IMR-90 (cell line): ENCODE measurements around the gene INSR. TPM values are rescaled to one million over a fixed set of nuclear protein-coding genes. Genes with fewer than 3 reads are reported as not detected.

ENCODE experiments used
- ATAC-seq: fragments of 200-7000 bp; cut with Tn5 transposase; 2 replicates; pipeline ENCODE4 v1.9.1; 2020; ENCODE audit warnings: low read depth, mild to moderate bottlenecking, moderate library complexity
- BruUV-seq: library from RNA; stranded (reverse); fragments of 400-500 nt; replicated peaks from 2 replicates; lab custom pipeline; 2021; lab: Mats Ljungman, UMichigan
- CTCF ChIA-PET: fragments of 300-600 bp; formaldehyde crosslinking; extraction: SDS; loops from one replicate; lab custom pipeline; 2021; ENCODE audit warnings: antibody characterized with exemption; lab: Yijun Ruan, JAX
- POLR2A ChIA-PET: fragments of 300-600 bp; sonication (Branson Sonifier 250); formaldehyde crosslinking; loops from one replicate; lab custom pipeline; 2022; ENCODE audit warnings: antibody characterized with exemption; ENCODE audit not compliant: unreplicated experiment; lab: Charles Lee
- DNase-seq: peaks from one replicate; pipeline ENCODE4 v3.0.0; 2013
- H2AFZ ChIP-seq: replicated peaks from 2 replicates; pipeline ENCODE3; 2013; ENCODE audit warnings: low read length, mild to moderate bottlenecking; ENCODE audit not compliant: poor library complexity
- H2AK5ac ChIP-seq: 2 replicates; pipeline ENCODE4 v1.6.1; 2013; ENCODE audit warnings: low read depth, low read length, inconsistent platforms
- H2AK9ac ChIP-seq: replicated peaks from 2 replicates; pipeline ENCODE3; 2013; ENCODE audit warnings: mild to moderate bottlenecking, low read depth, low read length, moderate library complexity; ENCODE audit not compliant: poor library complexity
- H2BK120ac ChIP-seq: 2 replicates; pipeline ENCODE4 v1.6.1; 2013; ENCODE audit warnings: low read depth, low read length, inconsistent platforms
- H2BK15ac ChIP-seq: 3 replicates; pipeline ENCODE4 v1.6.1; 2013; ENCODE audit warnings: low read depth, low read length, inconsistent platforms
- H2BK20ac ChIP-seq: 2 replicates; pipeline ENCODE4 v1.6.1; 2013; ENCODE audit warnings: low read depth, mild to moderate bottlenecking, inconsistent platforms, low read length, moderate library complexity
- H2BK5ac ChIP-seq: 2 replicates; pipeline ENCODE4 v1.6.1; 2013; ENCODE audit warnings: mild to moderate bottlenecking, low read depth, low read length, inconsistent platforms; ENCODE audit not compliant: poor library complexity, severe bottlenecking
- H3K14ac ChIP-seq: replicated peaks from 2 replicates; pipeline ENCODE4 v1.6.1; 2013; ENCODE audit warnings: low read depth, low read length, inconsistent platforms
- H3K18ac ChIP-seq: 2 replicates; pipeline ENCODE4 v1.6.1; 2013; ENCODE audit warnings: low read depth, low read length, control low read depth
- H3K23ac ChIP-seq: 2 replicates; pipeline ENCODE4 v1.6.1; 2013; ENCODE audit warnings: low read depth, low read length, inconsistent platforms
- H3K27ac ChIP-seq: 2 replicates; pipeline ENCODE4 v1.5.1; 2013; ENCODE audit warnings: mild to moderate bottlenecking, control low read depth, low read length; ENCODE audit not compliant: insufficient read depth
- H3K27me3 ChIP-seq: 2 replicates; pipeline ENCODE4 v1.6.1; 2013; ENCODE audit warnings: low read length; ENCODE audit not compliant: control insufficient read depth, insufficient read depth
- H3K36me3 ChIP-seq: 2 replicates; pipeline ENCODE4 v1.6.1; 2013; ENCODE audit warnings: low read length, mixed read lengths; ENCODE audit not compliant: control insufficient read depth, insufficient read depth
- H3K4ac ChIP-seq: 2 replicates; pipeline ENCODE4 v1.6.1; 2013; ENCODE audit warnings: low read depth, low read length, inconsistent platforms
- H3K4me1 ChIP-seq: 2 replicates; pipeline ENCODE4 v1.6.1; 2013; ENCODE audit warnings: low read length, mixed read lengths; ENCODE audit not compliant: control insufficient read depth, insufficient read depth
- H3K4me2 ChIP-seq: 2 replicates; pipeline ENCODE4 v1.6.1; 2013; ENCODE audit warnings: low read depth, mild to moderate bottlenecking, control low read depth, low read length, moderate library complexity
- H3K4me3 ChIP-seq: 2 replicates; pipeline ENCODE4 v1.5.1; 2013; ENCODE audit warnings: low read depth, mild to moderate bottlenecking, control low read depth, low read length, moderate library complexity; ENCODE audit not compliant: insufficient read depth
- H3K56ac ChIP-seq: 2 replicates; pipeline ENCODE4 v1.6.1; 2013; ENCODE audit warnings: low read length, inconsistent platforms; ENCODE audit not compliant: insufficient read depth; ENCODE audit errors: extremely low read depth
- H3K79me1 ChIP-seq, 2 experiments: 2 replicates each; pipeline ENCODE4 v1.6.1; 2013; ENCODE audit warnings: low read length in 2 of 2, inconsistent platforms in 1 of 2, low read depth in 1 of 2
- H3K9ac ChIP-seq: 2 replicates; pipeline ENCODE4 v1.6.1; 2013; ENCODE audit warnings: low read depth, low read length, control low read depth
- H3K9me1 ChIP-seq: 2 replicates; pipeline ENCODE4 v1.6.1; 2013; ENCODE audit warnings: low read length, inconsistent platforms; ENCODE audit not compliant: insufficient read depth
- H3K9me3 ChIP-seq: 2 replicates; pipeline ENCODE4 v1.6.1; 2013; ENCODE audit warnings: low read length; ENCODE audit not compliant: control insufficient read depth, insufficient read depth
- H4K20me1 ChIP-seq: 2 replicates; pipeline ENCODE4 v1.6.1; 2013; ENCODE audit warnings: low read length, inconsistent platforms; ENCODE audit not compliant: insufficient read depth
- H4K5ac ChIP-seq: 2 replicates; pipeline ENCODE4 v1.6.1; 2013; ENCODE audit warnings: mild to moderate bottlenecking, low read depth, low read length, control low read depth
- H4K8ac ChIP-seq, 2 experiments: 2 replicates each; pipeline ENCODE4 v1.6.1; 2013; ENCODE audit warnings: low read depth in 2 of 2, low read length in 2 of 2, control low read depth in 1 of 2, inconsistent platforms in 1 of 2
- H4K91ac ChIP-seq: 2 replicates; pipeline ENCODE4 v1.6.1; 2013; ENCODE audit warnings: low read depth, low read length, inconsistent platforms; ENCODE audit not compliant: insufficient read depth
- BHLHE40 ChIP-seq: fragments of 150-350 bp; IDR thresholded peaks from 2 replicates; pipeline ENCODE4 v1.6.1; 2016; ENCODE audit warnings: mild to moderate bottlenecking, low read depth, low read length
- CEBPB ChIP-seq: IDR thresholded peaks from 2 replicates; pipeline ENCODE4 v1.6.1; 2012; ENCODE audit warnings: low read depth, low read length, improper control_type of control experiment
- CHD1 ChIP-seq: IDR thresholded peaks from 2 replicates; pipeline ENCODE4 v1.6.1; 2012; ENCODE audit warnings: low read depth, low read length, improper control_type of control experiment
- FOS ChIP-seq: fragments of 150-350 bp; IDR thresholded peaks from 2 replicates; pipeline ENCODE4 v1.6.1; 2016; ENCODE audit warnings: low read depth, low read length
- MAFK ChIP-seq: IDR thresholded peaks from 2 replicates; pipeline ENCODE4 v1.6.1; 2012; ENCODE audit warnings: low read depth, low read length, improper control_type of control experiment
- MAZ ChIP-seq: IDR thresholded peaks from 2 replicates; pipeline ENCODE4 v1.6.1; 2012; ENCODE audit warnings: low read depth, mild to moderate bottlenecking, low read length, improper control_type of control experiment, moderate library complexity, borderline replicate concordance
- MXI1 ChIP-seq: IDR thresholded peaks from 2 replicates; pipeline ENCODE4 v1.6.1; 2012; ENCODE audit warnings: low read depth, mild to moderate bottlenecking, low read length, moderate library complexity, borderline replicate concordance
- NFE2L2 ChIP-seq: fragments of 150-350 bp; IDR thresholded peaks from 2 replicates; pipeline ENCODE4 v1.6.1; 2016; ENCODE audit warnings: low read depth, mild to moderate bottlenecking, low read length
- POLR2A ChIP-seq: IDR thresholded peaks from 2 replicates; pipeline ENCODE4 v1.6.1; 2012; ENCODE audit warnings: mild to moderate bottlenecking, low read depth, low read length
- RAD21 ChIP-seq: IDR thresholded peaks from 2 replicates; pipeline ENCODE4 v1.6.1; 2012; ENCODE audit warnings: low read length, improper control_type of control experiment
- RCOR1 ChIP-seq: IDR thresholded peaks from 2 replicates; pipeline ENCODE4 v1.6.1; 2012; ENCODE audit warnings: mild to moderate bottlenecking, low read length, improper control_type of control experiment; ENCODE audit not compliant: insufficient replicate concordance
- RFX5 ChIP-seq: IDR thresholded peaks from 2 replicates; pipeline ENCODE4 v1.8.0; 2012; ENCODE audit warnings: low read depth, mild to moderate bottlenecking, low read length, moderate library complexity
- SMC3 ChIP-seq: fragments of 150-350 bp; IDR thresholded peaks from 2 replicates; pipeline ENCODE4 v1.6.1; 2016; ENCODE audit warnings: low read depth, mild to moderate bottlenecking, antibody characterized with exemption, low read length, moderate library complexity
- dilution Hi-C: fragments of 300-500 bp; cut with HindIII; formaldehyde crosslinking; loops from one replicate; pipeline ENCODE4 v1.14.3; 2018; ENCODE audit warnings: low sequenced_read_pairs; ENCODE audit not compliant: unreplicated experiment
- in situ Hi-C: fragments of 300-500 bp; cut with MboI; formaldehyde crosslinking; loops from 3 replicates; pipeline ENCODE4 v1.14.3; 2019; ENCODE audit warnings: low sequenced_read_pairs, inconsistent platforms, mixed read lengths
- intact Hi-C: fragments of 100-400 bp; cut with micrococcal nuclease; formaldehyde crosslinking; loops from 2 replicates; pipeline ENCODE4 v1.10.0; 2022
- polyA plus RNA-seq, 3 experiments: library from polyadenylated mRNA; depleted of rRNA; stranded (reverse); fragments of >200 nt; gene quantifications; 2 replicates each; pipeline ENCODE4 v1.2.3, GENCODE V29; 2012; ENCODE audit warnings: low replicate concordance in 1 of 3
- total RNA-seq: library from RNA; depleted of rRNA; stranded (reverse); fragments of >200 nt; gene quantifications from 2 replicates; pipeline ENCODE4 v1.2.3, GENCODE V29; 2012
- TF ChIP-seq, protein P1 (sequence below): fragments of 150-350 bp; IDR thresholded peaks from 2 replicates; pipeline ENCODE4 v1.6.1; 2017; ENCODE audit warnings: mild to moderate bottlenecking, antibody characterized with exemption, low read length, low read depth
- TF ChIP-seq, protein P2 (sequence below): fragments of 150-350 bp; IDR thresholded peaks from 2 replicates; pipeline ENCODE4 v1.6.1; 2016; ENCODE audit warnings: low read depth, mild to moderate bottlenecking, low read length, moderate library complexity, borderline replicate concordance
- TF ChIP-seq, protein P3 (sequence below): conservative IDR thresholded peaks from 2 replicates; pipeline ENCODE4 v1.5.1; 2012; ENCODE audit warnings: mild to moderate bottlenecking, low read depth, low read length, improper control_type of control experiment

INSR gene
- total and polyA plus RNA-seq, 2 of the 4 experiments (the other 2 are of a cell fraction) = 2.8 to 7.9 TPM

DNA sequence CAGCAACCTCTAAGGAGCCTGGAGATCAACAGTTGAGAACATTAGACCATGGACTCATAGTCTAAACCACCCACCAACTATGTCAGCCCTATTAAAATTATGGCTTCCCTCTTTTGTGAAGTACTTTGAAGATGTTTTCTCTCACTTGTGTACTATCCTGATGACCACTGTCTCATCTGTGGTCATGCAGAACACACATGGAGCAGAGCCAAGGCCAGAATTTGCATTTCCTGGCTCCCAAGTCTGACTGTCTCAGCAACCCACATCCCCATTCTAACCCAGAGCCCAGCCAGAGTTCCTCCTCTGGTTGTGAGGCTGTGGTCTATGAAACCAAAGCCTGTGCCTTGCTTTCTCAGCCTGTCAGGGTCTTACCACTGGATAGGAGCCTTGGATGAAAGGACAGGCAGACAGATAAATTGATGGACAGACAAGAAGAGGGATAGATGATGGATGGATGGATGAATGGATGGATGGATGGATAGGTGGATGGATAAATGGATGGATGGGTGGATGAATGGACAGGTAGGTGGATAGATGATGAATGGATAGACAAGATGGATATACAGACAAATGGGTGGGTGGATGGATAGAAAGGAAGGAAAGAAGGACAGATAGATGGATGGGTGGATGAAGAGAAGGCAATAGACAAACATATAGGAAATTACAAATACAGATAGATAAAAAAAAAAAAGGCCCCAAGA is 189.3 kb downstream of the INSR start:
- H2BK5ac ChIP-seq = no peak overlapping the region
- intact Hi-C loops = no loop called here
- H3K27me3 ChIP-seq = peaks cover 2% of the 10 kb centered on the region; the same call in 1 of the 2 replicates
- dilution Hi-C loops = no loop called here
- TF ChIP-seq, protein P1, sequence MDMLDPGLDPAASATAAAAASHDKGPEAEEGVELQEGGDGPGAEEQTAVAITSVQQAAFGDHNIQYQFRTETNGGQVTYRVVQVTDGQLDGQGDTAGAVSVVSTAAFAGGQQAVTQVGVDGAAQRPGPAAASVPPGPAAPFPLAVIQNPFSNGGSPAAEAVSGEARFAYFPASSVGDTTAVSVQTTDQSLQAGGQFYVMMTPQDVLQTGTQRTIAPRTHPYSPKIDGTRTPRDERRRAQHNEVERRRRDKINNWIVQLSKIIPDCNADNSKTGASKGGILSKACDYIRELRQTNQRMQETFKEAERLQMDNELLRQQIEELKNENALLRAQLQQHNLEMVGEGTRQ = no peak
- no peak for TF ChIP-seq FOS
- no peak for TF ChIP-seq BHLHE40
- TF ChIP-seq, protein P2, sequence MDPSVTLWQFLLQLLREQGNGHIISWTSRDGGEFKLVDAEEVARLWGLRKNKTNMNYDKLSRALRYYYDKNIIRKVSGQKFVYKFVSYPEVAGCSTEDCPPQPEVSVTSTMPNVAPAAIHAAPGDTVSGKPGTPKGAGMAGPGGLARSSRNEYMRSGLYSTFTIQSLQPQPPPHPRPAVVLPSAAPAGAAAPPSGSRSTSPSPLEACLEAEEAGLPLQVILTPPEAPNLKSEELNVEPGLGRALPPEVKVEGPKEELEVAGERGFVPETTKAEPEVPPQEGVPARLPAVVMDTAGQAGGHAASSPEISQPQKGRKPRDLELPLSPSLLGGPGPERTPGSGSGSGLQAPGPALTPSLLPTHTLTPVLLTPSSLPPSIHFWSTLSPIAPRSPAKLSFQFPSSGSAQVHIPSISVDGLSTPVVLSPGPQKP = no peak
- TF ChIP-seq MAZ = no peak
- no peak for TF ChIP-seq NFE2L2
- TF ChIP-seq SMC3 = no peak
- no peak for TF ChIP-seq MXI1
- no peak for TF ChIP-seq RAD21
- no peak for TF ChIP-seq RFX5
- no peak for TF ChIP-seq RCOR1
- TF ChIP-seq, protein P3, sequence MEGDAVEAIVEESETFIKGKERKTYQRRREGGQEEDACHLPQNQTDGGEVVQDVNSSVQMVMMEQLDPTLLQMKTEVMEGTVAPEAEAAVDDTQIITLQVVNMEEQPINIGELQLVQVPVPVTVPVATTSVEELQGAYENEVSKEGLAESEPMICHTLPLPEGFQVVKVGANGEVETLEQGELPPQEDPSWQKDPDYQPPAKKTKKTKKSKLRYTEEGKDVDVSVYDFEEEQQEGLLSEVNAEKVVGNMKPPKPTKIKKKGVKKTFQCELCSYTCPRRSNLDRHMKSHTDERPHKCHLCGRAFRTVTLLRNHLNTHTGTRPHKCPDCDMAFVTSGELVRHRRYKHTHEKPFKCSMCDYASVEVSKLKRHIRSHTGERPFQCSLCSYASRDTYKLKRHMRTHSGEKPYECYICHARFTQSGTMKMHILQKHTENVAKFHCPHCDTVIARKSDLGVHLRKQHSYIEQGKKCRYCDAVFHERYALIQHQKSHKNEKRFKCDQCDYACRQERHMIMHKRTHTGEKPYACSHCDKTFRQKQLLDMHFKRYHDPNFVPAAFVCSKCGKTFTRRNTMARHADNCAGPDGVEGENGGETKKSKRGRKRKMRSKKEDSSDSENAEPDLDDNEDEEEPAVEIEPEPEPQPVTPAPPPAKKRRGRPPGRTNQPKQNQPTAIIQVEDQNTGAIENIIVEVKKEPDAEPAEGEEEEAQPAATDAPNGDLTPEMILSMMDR = no peak
- no peak for TF ChIP-seq MAFK
- TF ChIP-seq POLR2A = no peak
- no peak for TF ChIP-seq CEBPB
- no peak for TF ChIP-seq CHD1
- no peaks in the 10 kb centered on the region for H4K20me1 ChIP-seq
- H2BK20ac ChIP-seq = no peak overlapping the region
- CTCF ChIA-PET = no interaction called here
- no peaks in the 10 kb centered on the region for H3K9me1 ChIP-seq
- DNase-seq = no peak
- no peak overlapping the region for H3K4me3 ChIP-seq
- no peaks in the 10 kb centered on the region for H3K79me1 ChIP-seq
- no peak overlapping the region for H4K5ac ChIP-seq
- no peak overlapping the region for H3K9ac ChIP-seq
- no peak overlapping the region for H2AK5ac ChIP-seq
- no peak overlapping the region for H4K8ac ChIP-seq
- H3K9me3 ChIP-seq = no peaks in the 10 kb centered on the region
- no TSS peak for BruUV-seq
- H2AK9ac ChIP-seq = no peak overlapping the region
- H2BK15ac ChIP-seq = no peak overlapping the region
- H3K18ac ChIP-seq = no peak overlapping the region
- H3K4me2 ChIP-seq = no peak overlapping the region
- H3K23ac ChIP-seq = no peak overlapping the region
- H3K56ac ChIP-seq = no peak overlapping the region
- POLR2A ChIA-PET = no interaction called here
- H3K27ac ChIP-seq = no peak overlapping the region
- no peak overlapping the region for H3K14ac ChIP-seq
- no peaks in the 10 kb centered on the region for H3K36me3 ChIP-seq
- H3K4ac ChIP-seq = no peak overlapping the region
- in situ Hi-C loops = loop anchor here (5.0 to 25.0 kb wide), 2 partner anchors 237 to 707 kb away; no protein-coding TSS in a partner anchor
- no peak overlapping the region for H2BK120ac ChIP-seq
- no peaks in the 10 kb centered on the region for H3K4me1 ChIP-seq
- no peak for ATAC-seq
- no peak overlapping the region for H4K91ac ChIP-seq
- no peak overlapping the region for H2AFZ ChIP-seq
